ENCODE results near the gene ATF7. TPM values are rescaled to one million over a fixed set of nuclear protein-coding genes. Genes with fewer than 3 reads are reported as not detected.

The ATF7 gene
- total RNA-seq, 1 donor from 2014 or later = 25.9 TPM

DNA sequence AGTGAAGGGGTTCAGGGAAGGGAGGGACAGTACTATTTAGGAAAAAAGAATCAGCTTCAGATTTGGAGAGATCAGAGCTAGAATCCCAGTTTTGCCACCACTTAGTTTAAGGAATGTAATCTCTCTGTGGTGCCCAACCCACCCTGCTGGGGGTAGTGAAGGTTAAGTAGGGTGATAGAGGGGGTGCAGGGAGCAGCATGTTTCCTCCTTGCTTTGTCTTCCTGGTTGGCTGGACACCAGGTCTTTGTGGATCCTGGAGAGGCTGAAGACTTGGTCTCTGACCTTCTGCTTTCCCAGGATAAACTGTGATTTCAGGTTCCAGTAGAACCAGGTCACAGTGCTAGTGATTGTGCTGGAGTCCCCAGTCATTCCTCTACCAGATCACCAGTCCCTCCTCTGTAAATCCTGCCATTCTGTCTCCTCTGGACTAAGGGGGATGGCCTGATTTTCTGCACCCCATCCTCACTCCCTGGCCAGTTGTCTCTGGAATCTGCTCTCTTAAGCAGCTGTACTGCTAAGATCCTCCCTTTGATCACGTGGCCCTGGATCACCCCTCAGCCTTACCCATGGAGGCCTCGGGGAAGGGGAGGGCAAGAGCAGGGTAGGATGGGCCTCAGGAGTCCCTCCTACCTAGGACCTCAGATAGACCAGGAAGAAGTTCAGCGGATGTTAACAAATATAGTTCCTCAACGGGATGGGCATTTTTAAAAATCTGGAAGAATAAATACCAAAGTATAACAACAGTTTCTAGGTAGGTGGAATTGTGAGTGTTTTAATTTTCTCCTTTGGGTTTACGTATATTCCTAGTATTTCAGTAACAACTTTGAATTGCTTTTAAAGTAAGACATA is 130.1 kb downstream of the ATF7 start:
- H3K27ac Mint-ChIP-seq = no peak overlapping the region
- intact Hi-C loops (cut with micrococcal nuclease) = no loop called here
- peaks cover 53% of the 10 kb centered on the region for H3K4me1 Mint-ChIP-seq (ENCODE audit: low read depth)
- peaks cover 8% of the 10 kb centered on the region for H3K36me3 Mint-ChIP-seq (ENCODE audit: low read depth)
- no peak overlapping the region for H3K4me3 Mint-ChIP-seq
- H3K9me3 Mint-ChIP-seq = no peaks in the 10 kb centered on the region
- DNase-seq (ENCODE audit: low spot score) = no peak
- peaks cover 2% of the 10 kb centered on the region for H3K27me3 Mint-ChIP-seq (ENCODE audit: insufficient read depth)

GRCh38 chr12:53493610-53494391 is 132.4 kb downstream of the ATF7 start:
- Mint-ChIP-seq H3K9me3 (no peaks in the 10 kb centered on the region), H3K36me3 (ENCODE audit: low read depth) (peaks cover 8% of the 10 kb centered on the region), H3K4me1 (ENCODE audit: low read depth) (peaks cover 44% of the 10 kb centered on the region), H3K27me3 (ENCODE audit: insufficient read depth) (no peaks in the 10 kb centered on the region), H3K27ac (peak overlapping the region; percentile 41), H3K4me3 (peak overlapping the region; percentile 86)
- intact Hi-C loops (cut with micrococcal nuclease) = loop anchor here (1.0 to 2.0 kb wide), 5 partner anchors 8 to 133 kb away; partner anchors contain the start of genes ATF7, PCBP2, SP1 and TARBP2
- no peak for DNase-seq (ENCODE audit: low spot score)

DNA sequence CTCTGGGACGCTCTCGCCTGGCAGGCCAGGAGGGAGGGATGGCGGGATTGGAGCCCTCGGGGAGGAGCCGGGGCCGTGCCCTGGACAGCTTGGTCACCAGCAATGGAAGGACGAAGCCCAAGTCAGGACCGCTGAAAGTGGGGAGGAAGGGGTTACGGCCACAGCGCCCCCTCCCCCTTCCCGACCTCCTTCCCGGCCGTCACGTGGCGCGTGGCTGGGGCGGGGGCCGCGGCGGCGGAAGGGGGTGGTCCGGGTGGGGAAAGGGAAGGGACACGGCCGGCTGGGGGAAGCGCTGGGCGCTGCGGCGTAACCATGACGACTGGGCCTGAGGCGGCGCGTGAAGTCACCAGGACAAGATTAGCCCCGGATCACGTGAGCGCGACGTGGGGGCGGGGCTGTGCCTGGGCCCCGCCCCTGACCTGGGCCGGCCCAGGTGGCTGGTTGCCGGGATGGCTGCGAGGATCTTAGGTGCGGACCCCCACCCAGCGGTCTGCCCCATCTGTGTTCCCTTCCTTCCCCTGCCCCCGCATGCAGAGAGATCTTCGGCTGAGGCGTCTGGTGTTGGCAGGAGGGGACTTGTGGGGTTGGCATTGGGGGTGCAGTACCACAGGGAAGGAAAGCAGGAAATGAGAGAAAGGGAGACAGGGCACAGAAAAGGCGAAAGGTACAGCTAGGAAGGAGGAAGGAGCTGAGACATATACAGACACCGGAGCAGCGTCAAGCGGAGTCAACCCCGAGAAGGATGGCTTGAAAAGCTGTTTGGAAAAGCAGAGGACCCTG is 133.2 kb downstream of the ATF7 start:
- DNase-seq (ENCODE audit: low spot score) = peak; percentile 86
- Mint-ChIP-seq H3K36me3 (ENCODE audit: low read depth) (peaks cover 7% of the 10 kb centered on the region), H3K27ac (peak overlapping the region; percentile 41), H3K4me1 (ENCODE audit: low read depth) (peaks cover 37% of the 10 kb centered on the region), H3K27me3 (ENCODE audit: insufficient read depth) (no peaks in the 10 kb centered on the region), H3K4me3 (peak overlapping the region; percentile 86), H3K9me3 (no peaks in the 10 kb centered on the region)
- intact Hi-C loops (cut with micrococcal nuclease) = loop anchor here (1.0 to 2.0 kb wide), 5 partner anchors 8 to 134 kb away; partner anchors contain the start of genes ATF7, PCBP2, SP1 and TARBP2

DNA sequence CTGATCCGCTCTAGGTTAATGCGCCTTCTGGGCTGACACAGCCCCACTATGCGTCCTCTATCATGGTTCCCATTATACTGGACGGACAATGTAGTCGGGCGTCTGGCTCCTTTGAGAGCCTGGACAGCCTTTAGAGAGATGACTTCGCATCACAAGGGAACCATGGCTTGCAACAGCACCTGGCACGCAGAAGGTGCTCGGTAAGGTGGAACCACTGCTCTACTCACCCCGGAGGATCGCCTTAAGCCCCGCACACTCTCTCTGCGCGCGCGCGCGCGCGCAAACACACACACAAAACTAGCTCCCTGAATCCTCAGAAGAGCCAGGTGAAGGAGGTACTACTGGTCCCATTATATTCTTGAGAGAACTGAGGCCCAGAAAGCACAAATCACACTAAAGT is 134.0 kb downstream of the ATF7 start:
- Mint-ChIP-seq H3K36me3 (ENCODE audit: low read depth) (peaks cover 8% of the 10 kb centered on the region), H3K4me3 (peak overlapping the region; percentile 68), H3K27me3 (ENCODE audit: insufficient read depth) (no peaks in the 10 kb centered on the region), H3K9me3 (no peaks in the 10 kb centered on the region), H3K4me1 (ENCODE audit: low read depth) (peaks cover 28% of the 10 kb centered on the region), H3K27ac (peak overlapping the region; percentile 69)
- DNase-seq (ENCODE audit: low spot score) = no peak
- intact Hi-C loops (cut with micrococcal nuclease) = loop anchor here (2.0 kb wide), 4 partner anchors 15 to 135 kb away; partner anchors contain the start of genes ATF7, PCBP2 and SP1

DNA sequence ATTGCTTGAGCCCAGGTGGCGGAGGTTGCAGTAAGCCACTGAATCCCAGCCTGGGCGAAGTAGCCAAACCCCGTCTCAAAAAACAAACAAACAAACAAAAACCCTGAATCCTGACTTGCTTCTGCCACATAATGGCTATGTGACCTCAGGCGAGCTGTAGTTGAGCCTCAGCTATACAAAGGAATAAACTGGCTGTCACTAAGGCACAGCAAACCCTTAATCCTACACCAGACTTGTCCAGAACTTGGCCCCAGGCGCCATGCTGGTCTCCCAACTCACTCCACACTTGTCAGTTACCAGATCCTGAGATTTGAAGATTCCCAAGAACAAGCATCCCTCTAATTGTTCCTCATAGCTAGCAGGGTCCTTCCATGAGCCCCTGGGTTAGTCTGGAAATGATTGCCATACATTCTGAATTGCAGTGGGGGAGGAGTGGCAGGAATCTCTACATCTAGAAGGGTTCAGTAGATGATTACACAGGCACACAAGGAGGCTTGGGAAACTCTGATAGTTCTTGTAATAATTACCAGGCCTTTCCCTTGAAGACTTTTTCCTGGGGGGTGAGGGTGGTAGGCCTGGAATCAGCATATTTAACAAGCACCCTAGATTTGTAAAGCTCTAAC is 136.8 kb downstream of the ATF7 start:
- Mint-ChIP-seq H3K27ac (no peak overlapping the region), H3K9me3 (no peaks in the 10 kb centered on the region), H3K4me3 (no peak overlapping the region), H3K4me1 (ENCODE audit: low read depth) (peaks cover 20% of the 10 kb centered on the region), H3K27me3 (ENCODE audit: insufficient read depth) (no peaks in the 10 kb centered on the region), H3K36me3 (ENCODE audit: low read depth) (peaks cover 14% of the 10 kb centered on the region)
- intact Hi-C loops (cut with micrococcal nuclease) = no loop called here
- no peak for DNase-seq (ENCODE audit: low spot score)

DNA sequence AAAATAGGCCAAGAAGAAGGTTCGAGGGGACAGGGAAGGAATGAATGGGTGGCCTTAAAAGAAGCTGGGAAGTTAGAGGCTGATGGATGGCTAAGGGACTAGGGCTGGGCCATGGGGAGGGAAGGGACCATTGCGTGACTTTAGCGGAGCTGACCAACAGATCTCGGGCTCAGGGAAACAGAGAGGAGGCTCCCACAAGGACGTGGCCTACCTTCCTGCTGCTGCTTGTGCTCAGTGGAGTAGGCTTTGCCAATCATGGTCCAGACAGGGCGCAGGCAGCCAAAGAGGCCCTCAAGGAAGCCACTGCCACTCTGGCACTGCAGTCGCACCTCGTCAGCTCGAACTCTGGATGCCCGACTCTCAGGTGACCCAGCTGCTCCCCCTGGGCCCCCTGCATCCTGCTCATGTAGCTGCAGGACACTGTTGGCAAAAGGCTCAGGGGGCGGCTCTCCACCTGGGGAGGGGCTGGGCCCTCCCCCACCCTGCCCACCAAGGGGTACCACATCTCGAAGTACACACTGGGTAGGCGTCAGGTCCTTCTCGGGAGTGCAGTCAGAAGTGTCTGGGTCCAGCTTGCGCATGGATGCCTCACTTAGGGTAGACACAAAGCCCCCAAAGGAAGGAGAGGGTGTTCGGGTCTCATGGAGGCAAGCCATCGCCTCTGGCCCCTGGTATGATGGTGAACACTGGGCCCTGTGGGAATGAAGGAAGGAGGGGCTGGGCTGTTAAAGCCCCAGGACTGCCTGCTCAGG is 139.3 kb downstream of the ATF7 start:
- H3K4me3 Mint-ChIP-seq = no peak overlapping the region
- no peak for DNase-seq (ENCODE audit: low spot score)
- no peaks in the 10 kb centered on the region for H3K4me1 Mint-ChIP-seq (ENCODE audit: low read depth)
- H3K27ac Mint-ChIP-seq = no peak overlapping the region
- peaks cover 29% of the 10 kb centered on the region for H3K36me3 Mint-ChIP-seq (ENCODE audit: low read depth)
- H3K27me3 Mint-ChIP-seq (ENCODE audit: insufficient read depth) = no peaks in the 10 kb centered on the region
- H3K9me3 Mint-ChIP-seq = no peaks in the 10 kb centered on the region
- intact Hi-C loops (cut with micrococcal nuclease) = no loop called here

DNA sequence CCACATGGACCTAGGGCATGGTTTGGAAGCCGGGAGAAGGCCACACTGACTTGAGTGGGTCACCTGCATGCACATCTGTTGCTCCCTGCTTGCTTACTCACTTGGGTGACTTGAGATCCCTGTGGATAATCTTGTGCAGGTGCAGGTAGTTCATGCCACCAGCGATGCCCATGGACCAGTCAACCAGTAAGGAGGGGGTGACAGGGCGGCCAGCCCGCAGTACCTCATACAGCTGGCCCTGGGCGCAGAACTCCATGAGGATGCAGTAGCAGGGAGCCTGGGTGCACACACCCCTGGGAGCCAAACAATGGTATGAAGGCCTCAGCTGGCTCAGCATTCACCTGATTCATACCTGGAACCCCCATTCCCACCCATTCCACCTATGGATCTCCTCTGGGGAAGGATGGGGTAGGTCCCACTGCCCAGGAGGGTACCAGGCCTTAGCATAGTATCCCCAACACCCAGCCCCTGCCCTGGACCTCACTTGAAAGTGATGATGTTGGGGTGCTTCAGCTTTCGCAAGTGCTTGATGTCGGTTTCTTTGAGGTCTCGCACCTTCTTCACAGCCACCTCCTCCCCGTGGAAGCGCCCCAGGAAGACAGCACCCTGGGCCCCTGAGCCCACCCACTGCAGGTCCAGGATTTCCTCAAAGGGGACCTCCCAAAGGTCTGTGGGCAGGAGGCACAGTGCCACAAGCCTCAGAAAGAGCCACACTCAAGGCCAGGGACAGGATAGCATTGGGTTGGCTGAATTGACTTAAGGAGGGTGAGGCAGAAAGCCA is 140.0 kb downstream of the ATF7 start:
- H3K4me3 Mint-ChIP-seq = no peak overlapping the region
- no peak for DNase-seq (ENCODE audit: low spot score)
- peaks cover 34% of the 10 kb centered on the region for H3K36me3 Mint-ChIP-seq (ENCODE audit: low read depth)
- H3K27ac Mint-ChIP-seq = no peak overlapping the region
- no peaks in the 10 kb centered on the region for H3K27me3 Mint-ChIP-seq (ENCODE audit: insufficient read depth)
- no peaks in the 10 kb centered on the region for H3K4me1 Mint-ChIP-seq (ENCODE audit: low read depth)
- intact Hi-C loops (cut with micrococcal nuclease) = no loop called here
- H3K9me3 Mint-ChIP-seq = no peaks in the 10 kb centered on the region

DNA sequence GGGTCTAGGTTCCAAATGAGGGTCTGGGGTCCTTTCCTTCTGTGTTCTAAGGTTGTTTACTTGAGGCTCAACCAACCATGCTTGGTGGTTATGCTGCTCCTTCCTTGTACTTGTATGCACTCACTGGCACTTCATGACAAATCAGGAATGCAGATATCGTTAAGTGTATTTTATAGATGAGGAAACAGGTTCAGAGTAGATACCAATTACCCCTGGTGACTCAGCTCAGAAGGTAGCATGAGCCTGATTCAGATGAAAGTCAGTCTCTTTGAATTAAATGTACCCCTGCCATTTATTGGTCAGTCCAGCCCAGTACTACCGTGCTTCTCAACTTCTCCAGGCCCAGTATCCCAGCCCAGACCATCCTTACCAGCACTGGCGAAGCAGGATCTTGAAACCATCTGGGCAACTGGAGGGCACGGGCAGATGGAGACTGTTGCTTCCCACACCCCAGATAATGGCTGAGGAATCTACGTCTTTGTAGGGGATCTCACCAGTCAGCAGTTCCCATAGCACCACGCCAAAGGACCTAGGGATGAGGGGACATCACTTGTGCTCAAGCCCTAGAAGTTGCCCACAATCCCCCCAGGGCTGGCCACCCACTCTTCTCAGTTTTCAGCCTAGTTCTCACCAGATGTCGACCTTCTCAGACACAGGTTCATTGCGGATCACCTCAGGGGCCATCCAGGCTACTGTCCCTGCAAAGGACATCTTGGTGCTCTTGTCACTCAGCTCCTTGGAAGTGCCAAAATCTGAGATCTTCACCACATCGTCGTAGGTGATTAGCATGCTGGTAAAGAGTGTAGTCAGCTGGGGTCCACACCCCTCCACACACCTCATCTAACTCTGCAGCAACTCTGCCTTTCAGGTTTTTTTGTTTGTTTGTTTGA is 141.3 kb downstream of the ATF7 start:
- no peak overlapping the region for H3K4me3 Mint-ChIP-seq
- H3K36me3 Mint-ChIP-seq (ENCODE audit: low read depth) = peaks cover 36% of the 10 kb centered on the region
- DNase-seq (ENCODE audit: low spot score) = no peak
- intact Hi-C loops (cut with micrococcal nuclease) = no loop called here
- H3K9me3 Mint-ChIP-seq = no peaks in the 10 kb centered on the region
- H3K4me1 Mint-ChIP-seq (ENCODE audit: low read depth) = no peaks in the 10 kb centered on the region
- H3K27ac Mint-ChIP-seq = peak overlapping the region; percentile 55
- H3K27me3 Mint-ChIP-seq (ENCODE audit: insufficient read depth) = no peaks in the 10 kb centered on the region

GRCh38 chr12:53483979-53484377 is 142.2 kb downstream of the ATF7 start:
- no peak for DNase-seq (ENCODE audit: low spot score)
- Mint-ChIP-seq H3K9me3 (no peaks in the 10 kb centered on the region), H3K27ac (no peak overlapping the region), H3K4me3 (no peak overlapping the region), H3K4me1 (ENCODE audit: low read depth) (no peaks in the 10 kb centered on the region), H3K36me3 (ENCODE audit: low read depth) (peaks cover 45% of the 10 kb centered on the region), H3K27me3 (ENCODE audit: insufficient read depth) (no peaks in the 10 kb centered on the region)
- intact Hi-C loops (cut with micrococcal nuclease) = no loop called here

GRCh38 chr12:53483225-53483978 is 142.8 kb downstream of the ATF7 start:
- Mint-ChIP-seq H3K27ac (no peak overlapping the region), H3K36me3 (ENCODE audit: low read depth) (peaks cover 51% of the 10 kb centered on the region), H3K4me1 (ENCODE audit: low read depth) (no peaks in the 10 kb centered on the region), H3K4me3 (no peak overlapping the region), H3K9me3 (no peaks in the 10 kb centered on the region), H3K27me3 (ENCODE audit: insufficient read depth) (no peaks in the 10 kb centered on the region)
- intact Hi-C loops (cut with micrococcal nuclease) = no loop called here
- no peak for DNase-seq (ENCODE audit: low spot score)

All from activated T-helper 1 cell treated with anti-CD3 and anti-CD28 coated beads, Interleukin-12 subunit alpha, Interleukin-12 subunit beta, Interleukin-2, Interleukin-4 antibody, amounts not matched to agents 30 ng/mL and 10 ng/mL and 1 ng/mL, durations not matched to agents 14 hours and 24 hours and 36 hours (primary cell).